OCI-LY7 (cell line): ENCODE measurements around the gene KRTCAP2.

Source experiments
- CTCF ChIP-seq: fragments of 200-600 bp; sonication (generic); conservative IDR thresholded peaks from 2 replicates; pipeline ENCODE4 v1.5.1; 2014; ENCODE audit warnings: mild to moderate bottlenecking, antibody characterized with exemption, low read length, moderate library complexity, mixed read lengths
- EZH2phosphoT487 ChIP-seq: fragments of 200-600 bp; sonication (generic); IDR thresholded peaks from 2 replicates; pipeline ENCODE4 v1.6.1; 2018; ENCODE audit warnings: low read depth, borderline replicate concordance, mild to moderate bottlenecking, mixed run types, antibody characterized with exemption, low read length, moderate library complexity, mixed read lengths

- TF ChIP-seq CTCF (no peak), EZH2phosphoT487 (no peak)
Observed at GRCh38 chr1:155218854-155219591, 45.9 kb upstream of the KRTCAP2 start.
